ENCODE measurements around the gene SERPINB7. TPM values are rescaled to one million over a fixed set of nuclear protein-coding genes. Genes with fewer than 3 reads are reported as not detected.

Gene SERPINB7
- polyA plus RNA-seq, 6 donors from 2014 or later = not detected

DNA sequence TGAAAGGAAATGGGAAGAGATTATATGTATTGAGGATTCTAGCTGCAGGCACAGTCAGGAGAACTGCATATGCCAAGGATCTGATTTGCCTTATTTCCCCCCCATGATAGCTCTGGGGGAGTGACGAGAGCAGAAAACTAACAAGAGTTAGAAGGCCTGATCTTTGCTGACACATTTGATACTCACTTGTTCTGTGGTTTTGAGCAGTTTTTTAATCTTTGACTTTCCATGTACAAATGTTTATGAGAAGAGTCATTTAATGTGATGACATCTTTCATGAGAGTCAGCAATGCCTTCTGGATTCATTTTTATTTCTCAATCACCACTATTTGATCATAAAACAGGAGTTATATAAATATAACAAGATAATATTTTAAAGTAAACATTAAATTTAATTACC lies 12.7 kb upstream of the SERPINB7 start:
- no peak for DNase-seq
- H3K36me3 Mint-ChIP-seq = peaks cover 0 to 11% of the 10 kb centered on the region in 2 donors
- H3K27me3 Mint-ChIP-seq = no peaks in the 10 kb centered on the region
- peaks cover 10 to 27% (median 18%) of the 10 kb centered on the region in 7 donors for H3K9me3 Mint-ChIP-seq
- ATAC-seq (ENCODE audit: low read depth in 2 of 2) = no peak
- no peaks in the 10 kb centered on the region for H3K4me1 Mint-ChIP-seq
- H3K27ac Mint-ChIP-seq = no peak overlapping the region
- no peak overlapping the region for H3K4me3 Mint-ChIP-seq

GRCh38 chr18:63763831-63764600 lies 11.2 kb upstream of the SERPINB7 start:
- Mint-ChIP-seq H3K27me3 (peaks cover 0 to 8% (median 5%) of the 10 kb centered on the region in 3 donors), H3K9me3 (peaks cover 13 to 27% (median 17%) of the 10 kb centered on the region in 7 donors), H3K4me1 (no peaks in the 10 kb centered on the region), H3K27ac (no peak overlapping the region), H3K4me3 (no peak overlapping the region), H3K36me3 (peaks cover 0 to 11% of the 10 kb centered on the region in 2 donors)
- DNase-seq (no peak), ATAC-seq (ENCODE audit: low read depth in 2 of 2) (no peak)

DNA sequence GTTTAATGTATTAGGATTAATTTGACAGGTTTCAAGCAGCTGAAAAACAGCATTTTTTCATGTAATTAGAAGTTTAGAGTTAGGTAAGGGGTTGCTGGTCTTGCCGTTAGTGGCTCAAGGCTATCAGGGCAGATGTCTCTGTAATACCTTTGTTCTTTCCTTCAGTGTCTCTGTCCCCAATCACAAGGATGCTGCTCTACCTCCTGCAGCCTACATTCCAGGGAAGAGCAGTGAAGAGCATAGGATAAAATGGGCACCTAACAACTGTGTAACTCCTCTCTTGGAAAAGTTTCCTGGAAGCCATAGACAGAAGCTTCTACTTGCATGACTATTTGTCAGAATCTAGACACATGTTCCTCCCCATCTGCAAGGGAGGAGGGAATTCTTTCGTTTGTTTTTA lies 9.4 kb upstream of the SERPINB7 start:
- H3K27me3 Mint-ChIP-seq = peaks cover 0 to 11% (median 5%) of the 10 kb centered on the region in 3 donors
- no peak overlapping the region for H3K27ac Mint-ChIP-seq
- no peak overlapping the region for H3K4me3 Mint-ChIP-seq
- H3K36me3 Mint-ChIP-seq = no peaks in the 10 kb centered on the region
- DNase-seq (no peak), ATAC-seq (ENCODE audit: low read depth in 2 of 2) (no peak)
- H3K9me3 Mint-ChIP-seq = peaks cover 2 to 16% (median 6%) of the 10 kb centered on the region in 7 donors
- no peaks in the 10 kb centered on the region for H3K4me1 Mint-ChIP-seq

DNA sequence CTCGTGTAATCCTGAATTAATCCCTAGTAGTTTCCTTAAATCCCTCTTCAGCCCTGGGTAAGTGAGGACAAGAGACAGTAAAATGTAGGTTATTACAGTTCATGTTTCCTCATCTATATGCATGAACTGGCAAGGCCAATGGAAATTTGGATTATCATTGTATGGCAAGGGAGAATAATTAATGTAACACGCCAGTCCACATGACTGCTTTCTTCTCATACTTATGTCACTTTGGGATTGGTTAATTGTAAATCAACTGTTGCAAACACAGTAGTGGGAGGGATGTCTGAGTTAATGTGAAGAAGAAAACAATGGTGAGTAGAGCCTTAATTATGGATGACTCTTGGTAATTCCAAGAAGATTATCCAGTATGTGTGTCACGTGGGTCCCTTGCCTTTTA lies 1.7 kb upstream of the SERPINB7 start:
- Mint-ChIP-seq H3K27me3 (peaks cover 8 to 12% (median 9%) of the 10 kb centered on the region in 3 donors), H3K36me3 (no peaks in the 10 kb centered on the region), H3K27ac (no peak overlapping the region), H3K9me3 (peaks cover 0 to 3% (median 0%) of the 10 kb centered on the region in 7 donors), H3K4me3 (no peak overlapping the region), H3K4me1 (no peaks in the 10 kb centered on the region)
- no peak for DNase-seq
- ATAC-seq (ENCODE audit: low read depth in 2 of 2) = no peak

DNA sequence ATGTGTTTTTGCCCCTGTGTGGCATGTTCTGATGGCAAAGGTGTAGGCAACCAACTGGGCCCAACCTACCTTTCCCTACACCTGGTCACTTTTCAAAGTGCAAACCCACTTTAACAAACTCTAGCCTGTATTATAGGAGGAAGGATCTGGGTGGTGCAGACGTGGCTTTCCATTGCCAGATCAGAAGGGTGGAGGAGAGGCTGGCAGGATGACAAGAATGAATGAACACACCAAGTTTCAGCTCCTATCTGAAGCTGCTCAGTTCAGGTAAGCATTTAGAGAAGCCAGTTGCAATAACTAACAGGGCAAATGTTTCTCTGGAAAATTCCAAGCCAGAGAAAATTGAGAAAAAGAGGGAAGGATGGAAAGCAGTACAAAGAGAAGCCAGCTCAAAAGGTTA lies 707 bp upstream of the SERPINB7 start:
- DNase-seq (no peak), ATAC-seq (ENCODE audit: low read depth in 2 of 2) (no peak)
- H3K36me3 Mint-ChIP-seq = no peaks in the 10 kb centered on the region
- peaks cover 5 to 12% (median 8%) of the 10 kb centered on the region in 3 donors for H3K27me3 Mint-ChIP-seq
- peaks cover 0 to 3% (median 0%) of the 10 kb centered on the region in 7 donors for H3K9me3 Mint-ChIP-seq
- H3K4me3 Mint-ChIP-seq = no peak overlapping the region
- no peak overlapping the region for H3K27ac Mint-ChIP-seq
- H3K4me1 Mint-ChIP-seq = no peaks in the 10 kb centered on the region

GRCh38 chr18:63779386-63779785 lies 4.2 kb downstream of the SERPINB7 start:
- Mint-ChIP-seq H3K9me3 (peaks cover 0 to 3% (median 0%) of the 10 kb centered on the region in 7 donors), H3K27me3 (peaks cover 3 to 7% (median 4%) of the 10 kb centered on the region in 3 donors), H3K4me3 (no peak overlapping the region), H3K4me1 (no peaks in the 10 kb centered on the region), H3K27ac (no peak overlapping the region), H3K36me3 (no peaks in the 10 kb centered on the region)
- ATAC-seq (ENCODE audit: low read depth in 2 of 2) = no peak
- DNase-seq = no peak

DNA sequence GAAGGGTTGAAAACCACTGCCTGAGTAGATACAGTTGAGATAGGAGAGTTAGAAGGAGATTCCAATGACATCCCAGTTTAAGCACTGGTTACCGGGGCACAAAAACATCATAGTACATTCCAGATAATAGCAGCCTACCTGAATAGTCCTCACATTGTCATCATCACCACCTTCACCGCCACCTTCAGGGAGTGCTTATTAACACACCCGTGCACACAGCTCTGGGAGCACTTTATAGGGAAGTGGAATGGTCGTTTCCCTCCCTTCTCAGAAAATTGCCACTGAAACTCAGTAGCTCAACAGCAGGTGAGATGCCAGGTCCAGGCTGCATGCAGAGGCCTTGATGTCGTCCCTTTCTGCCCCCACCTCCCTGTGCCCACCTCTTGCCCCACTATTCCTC lies 8.2 kb downstream of the SERPINB7 start:
- H3K36me3 Mint-ChIP-seq = no peaks in the 10 kb centered on the region

GRCh38 chr18:63784787-63785452 lies 9.7 kb downstream of the SERPINB7 start:
- Mint-ChIP-seq H3K9me3 (peaks cover 0 to 2% (median 0%) of the 10 kb centered on the region in 7 donors), H3K4me1 (no peaks in the 10 kb centered on the region), H3K27me3 (peaks cover 0 to 7% (median 4%) of the 10 kb centered on the region in 3 donors), H3K4me3 (no peak overlapping the region), H3K27ac (no peak overlapping the region), H3K36me3 (no peaks in the 10 kb centered on the region)
- ATAC-seq (ENCODE audit: low read depth in 2 of 2) = no peak
- no peak for DNase-seq

More for the DNA sequence above, 8.2 kb downstream of the SERPINB7 start:
- Mint-ChIP-seq H3K4me3 (peak overlapping the region in 1 of 8 donors; percentile 37), H3K27me3 (peaks cover 0 to 7% (median 4%) of the 10 kb centered on the region in 3 donors), H3K27ac (no peak overlapping the region), H3K9me3 (peaks cover 0 to 2% (median 0%) of the 10 kb centered on the region in 7 donors), H3K4me1 (no peaks in the 10 kb centered on the region)
- ATAC-seq (ENCODE audit: low read depth in 2 of 2) (no peak), DNase-seq (no peak)

DNA sequence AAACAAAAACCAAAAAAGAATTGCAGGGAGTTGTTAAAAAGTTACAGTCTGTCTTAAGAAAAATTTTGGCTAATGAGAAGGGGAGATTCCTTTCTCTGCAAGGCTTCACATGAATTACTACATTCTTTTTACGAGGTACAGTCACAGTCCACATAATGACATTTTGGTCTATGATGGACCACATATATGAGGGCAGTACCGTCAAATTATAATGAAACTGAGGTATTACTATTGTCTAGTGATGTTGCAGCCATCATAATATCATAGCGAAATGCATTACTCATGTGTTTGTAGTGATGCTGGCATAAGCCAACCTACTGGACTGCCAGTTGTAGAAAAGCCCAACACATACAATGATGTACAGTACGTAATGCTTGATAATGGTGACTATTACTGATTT lies 12.5 kb downstream of the SERPINB7 start:
- H3K9me3 Mint-ChIP-seq = peaks cover 0 to 2% (median 0%) of the 10 kb centered on the region in 7 donors
- H3K4me1 Mint-ChIP-seq = no peaks in the 10 kb centered on the region
- H3K27ac Mint-ChIP-seq = no peak overlapping the region
- DNase-seq (no peak), ATAC-seq (ENCODE audit: low read depth in 2 of 2) (no peak)
- no peaks in the 10 kb centered on the region for H3K27me3 Mint-ChIP-seq
- H3K36me3 Mint-ChIP-seq = no peaks in the 10 kb centered on the region
- no peak overlapping the region for H3K4me3 Mint-ChIP-seq

- Mint-ChIP-seq H3K36me3 (no peaks in the 10 kb centered on the region), H3K4me1 (no peaks in the 10 kb centered on the region), H3K4me3 (no peak overlapping the region), H3K27me3 (no peaks in the 10 kb centered on the region), H3K9me3 (peaks cover 0 to 2% (median 0%) of the 10 kb centered on the region in 7 donors), H3K27ac (no peak overlapping the region)
- no peak for DNase-seq
- no peak for ATAC-seq (ENCODE audit: low read depth in 2 of 2)
These were observed 13.4 kb downstream of the SERPINB7 start for GRCh38 chr18:63788447-63789096.

DNA sequence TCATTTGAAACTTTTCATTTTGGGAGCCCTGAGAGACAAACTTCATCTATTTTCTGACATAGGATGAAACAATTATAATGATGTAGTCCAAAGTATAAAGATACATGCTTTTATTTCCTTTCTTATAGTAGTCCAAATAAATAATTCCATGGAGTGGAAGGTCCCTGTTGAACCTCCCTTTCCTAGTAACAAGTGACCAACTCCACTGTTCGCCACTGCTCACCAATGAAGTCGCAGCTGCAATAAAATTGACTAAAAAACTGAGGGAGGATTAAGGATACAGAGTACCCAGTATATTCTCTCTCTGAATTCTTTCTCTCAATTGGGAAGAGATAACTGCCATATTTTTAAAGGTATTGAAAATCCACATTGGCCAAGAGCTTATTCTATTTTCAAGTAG lies 14.1 kb downstream of the SERPINB7 start:
- no peak overlapping the region for H3K4me3 Mint-ChIP-seq
- H3K27me3 Mint-ChIP-seq = no peaks in the 10 kb centered on the region
- no peak for DNase-seq
- peaks cover 0 to 2% (median 0%) of the 10 kb centered on the region in 7 donors for H3K9me3 Mint-ChIP-seq
- H3K27ac Mint-ChIP-seq = no peak overlapping the region
- H3K36me3 Mint-ChIP-seq = no peaks in the 10 kb centered on the region
- ATAC-seq (ENCODE audit: low read depth in 2 of 2) = no peak
- no peaks in the 10 kb centered on the region for H3K4me1 Mint-ChIP-seq

- no peak overlapping the region for H3K27ac Mint-ChIP-seq
- no peaks in the 10 kb centered on the region for H3K36me3 Mint-ChIP-seq
- no peaks in the 10 kb centered on the region for H3K4me1 Mint-ChIP-seq
- ATAC-seq (ENCODE audit: low read depth in 2 of 2) = no peak
- no peaks in the 10 kb centered on the region for H3K27me3 Mint-ChIP-seq
- H3K4me3 Mint-ChIP-seq = no peak overlapping the region
- DNase-seq = no peak
- peaks cover 0 to 2% (median 0%) of the 10 kb centered on the region in 7 donors for H3K9me3 Mint-ChIP-seq
These were observed 20.4 kb downstream of the SERPINB7 start for GRCh38 chr18:63795606-63796005.

- H3K9me3 Mint-ChIP-seq = no peaks in the 10 kb centered on the region
- no peak overlapping the region for H3K27ac Mint-ChIP-seq
These were observed 24.0 kb downstream of the SERPINB7 start for GRCh38 chr18:63799189-63799588.

More at GRCh38 chr18:63799189-63799588, 24.0 kb downstream of the SERPINB7 start:
- no peaks in the 10 kb centered on the region for H3K36me3 Mint-ChIP-seq
- H3K4me3 Mint-ChIP-seq = no peak overlapping the region
- peaks cover 0 to 5% (median 0%) of the 10 kb centered on the region in 3 donors for H3K27me3 Mint-ChIP-seq
- DNase-seq (no peak), ATAC-seq (ENCODE audit: low read depth in 2 of 2) (no peak)
- no peaks in the 10 kb centered on the region for H3K4me1 Mint-ChIP-seq
